ENCODE measurements around the gene SSH3. TPM values are rescaled to one million over a fixed set of nuclear protein-coding genes. Genes with fewer than 3 reads are reported as not detected.

The SSH3 gene
- total RNA-seq, 1 experiment from 2014 or later, result 38.0 TPM

DNA sequence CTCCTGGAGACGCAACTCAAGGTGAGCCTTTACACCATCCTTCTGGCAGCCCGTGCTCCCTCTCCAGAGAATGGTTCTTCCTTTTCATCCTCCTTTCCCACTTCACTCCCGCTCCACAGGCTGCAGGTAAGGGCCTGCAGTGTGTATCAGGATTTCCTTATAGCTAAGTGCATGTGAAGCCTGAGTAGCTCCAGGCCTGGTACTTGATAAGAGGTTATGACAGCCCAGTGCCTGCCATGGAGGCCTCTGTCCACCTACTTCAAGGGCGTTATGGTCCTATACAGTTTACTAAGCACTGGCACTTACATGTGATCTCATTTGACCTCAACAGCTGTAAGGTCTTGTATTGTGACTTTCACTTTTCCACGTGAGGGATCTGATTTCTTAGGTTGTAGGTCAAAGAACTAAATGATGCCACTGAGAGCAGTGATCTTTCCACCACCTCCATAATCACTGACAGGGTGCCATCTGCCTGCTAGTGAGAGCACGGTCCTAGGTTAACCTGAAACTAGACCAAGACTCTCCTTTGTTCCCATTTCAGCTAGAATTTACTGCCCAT is 18.1 kb downstream of the SSH3 start:
- no peaks in the 10 kb centered on the region for H3K27me3 Mint-ChIP-seq (ENCODE audit: insufficient read depth, unreplicated experiment)
- no peaks in the 10 kb centered on the region for H3K9me3 Mint-ChIP-seq (ENCODE audit: unreplicated experiment)
- ChIA-PET POLR2A (interaction anchor here (0.6 to 2.2 kb wide), 4 partner anchors 9 to 81 kb away, joined by 3 to 11 read pairs (median 4); partner anchors contain the start of gene POLD4), CTCF (interaction anchor here (0.6 to 6.9 kb wide), 7 partner anchors 17 to 61 kb away, joined by 3 to 104 read pairs (median 15); no protein-coding TSS in a partner anchor)
- H3K27ac Mint-ChIP-seq (ENCODE audit: low read depth, unreplicated experiment), result no peak overlapping the region
- intact Hi-C loops (cut with micrococcal nuclease), result no loop called here
- no peak overlapping the region for H3K4me3 Mint-ChIP-seq (ENCODE audit: unreplicated experiment)
- no peak for DNase-seq (ENCODE audit: unreplicated experiment)
- H3K4me1 Mint-ChIP-seq (ENCODE audit: insufficient read depth, unreplicated experiment), result peaks cover 11% of the 10 kb centered on the region
- BruUV-seq (replicated peaks), result no TSS peak
- peaks cover 19% of the 10 kb centered on the region for H3K36me3 Mint-ChIP-seq (ENCODE audit: insufficient read depth, unreplicated experiment)
- TF ChIP-seq, protein P1, sequence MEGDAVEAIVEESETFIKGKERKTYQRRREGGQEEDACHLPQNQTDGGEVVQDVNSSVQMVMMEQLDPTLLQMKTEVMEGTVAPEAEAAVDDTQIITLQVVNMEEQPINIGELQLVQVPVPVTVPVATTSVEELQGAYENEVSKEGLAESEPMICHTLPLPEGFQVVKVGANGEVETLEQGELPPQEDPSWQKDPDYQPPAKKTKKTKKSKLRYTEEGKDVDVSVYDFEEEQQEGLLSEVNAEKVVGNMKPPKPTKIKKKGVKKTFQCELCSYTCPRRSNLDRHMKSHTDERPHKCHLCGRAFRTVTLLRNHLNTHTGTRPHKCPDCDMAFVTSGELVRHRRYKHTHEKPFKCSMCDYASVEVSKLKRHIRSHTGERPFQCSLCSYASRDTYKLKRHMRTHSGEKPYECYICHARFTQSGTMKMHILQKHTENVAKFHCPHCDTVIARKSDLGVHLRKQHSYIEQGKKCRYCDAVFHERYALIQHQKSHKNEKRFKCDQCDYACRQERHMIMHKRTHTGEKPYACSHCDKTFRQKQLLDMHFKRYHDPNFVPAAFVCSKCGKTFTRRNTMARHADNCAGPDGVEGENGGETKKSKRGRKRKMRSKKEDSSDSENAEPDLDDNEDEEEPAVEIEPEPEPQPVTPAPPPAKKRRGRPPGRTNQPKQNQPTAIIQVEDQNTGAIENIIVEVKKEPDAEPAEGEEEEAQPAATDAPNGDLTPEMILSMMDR (IDR thresholded peaks at IDR 0.05; ENCODE audit: unreplicated experiment), result no peak

DNA sequence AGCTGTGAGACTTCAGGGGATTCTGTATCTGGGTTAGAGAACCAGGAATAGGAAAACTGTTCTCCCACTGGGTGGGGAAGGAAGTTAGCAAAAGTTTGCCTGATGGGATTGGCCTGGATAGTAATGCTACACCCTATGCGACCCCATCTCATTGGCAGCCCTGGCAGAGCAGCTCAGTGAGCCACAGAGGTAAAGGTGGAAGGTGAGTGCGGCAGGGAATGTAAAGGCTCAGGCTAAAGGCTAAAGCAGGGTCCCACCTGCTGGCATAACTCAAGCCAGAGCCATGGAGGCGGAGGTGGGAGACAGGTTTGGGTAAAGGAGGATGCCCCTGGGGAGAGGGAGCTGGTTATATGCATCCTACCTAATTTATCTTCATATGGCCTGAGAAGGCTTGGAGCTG is 18.7 kb downstream of the SSH3 start:
- TF ChIP-seq, protein P1 (IDR thresholded peaks at IDR 0.05; ENCODE audit: unreplicated experiment), result no peak
- H3K4me3 Mint-ChIP-seq (ENCODE audit: unreplicated experiment), result no peak overlapping the region
- H3K27me3 Mint-ChIP-seq (ENCODE audit: insufficient read depth, unreplicated experiment), result no peaks in the 10 kb centered on the region
- H3K4me1 Mint-ChIP-seq (ENCODE audit: insufficient read depth, unreplicated experiment), result peaks cover 11% of the 10 kb centered on the region
- no peaks in the 10 kb centered on the region for H3K9me3 Mint-ChIP-seq (ENCODE audit: unreplicated experiment)
- intact Hi-C loops (cut with micrococcal nuclease), result no loop called here
- ChIA-PET CTCF (interaction anchor here (0.6 to 6.9 kb wide), 9 partner anchors 13 to 146 kb away, joined by 3 to 104 read pairs (median 3); no protein-coding TSS in a partner anchor), POLR2A (interaction anchor here (0.6 to 2.2 kb wide), 5 partner anchors 8 to 57 kb away, joined by 3 to 11 read pairs (median 3); partner anchors contain the start of gene POLD4)
- no peak for DNase-seq (ENCODE audit: unreplicated experiment)
- H3K27ac Mint-ChIP-seq (ENCODE audit: low read depth, unreplicated experiment), result no peak overlapping the region
- BruUV-seq (replicated peaks), result no TSS peak
- peaks cover 19% of the 10 kb centered on the region for H3K36me3 Mint-ChIP-seq (ENCODE audit: insufficient read depth, unreplicated experiment)

DNA sequence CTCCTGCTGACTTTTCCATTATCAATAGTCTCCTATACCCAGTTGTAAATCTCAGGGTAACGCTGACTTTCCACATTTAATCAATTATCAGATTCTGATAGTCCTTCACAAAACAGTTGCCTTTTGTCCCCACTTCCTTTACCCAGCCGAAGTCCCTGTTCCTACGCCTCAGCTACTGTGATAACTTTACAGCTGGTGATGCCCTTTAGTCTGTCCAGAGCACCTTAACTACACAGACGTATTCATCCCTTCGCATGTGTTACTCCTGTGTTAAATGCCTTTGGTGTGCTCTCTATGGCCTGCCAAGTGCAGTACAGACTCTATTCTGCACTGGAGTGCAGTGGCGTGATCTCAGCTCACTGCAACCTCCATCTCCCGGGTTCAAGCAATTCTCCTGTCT is 20.2 kb downstream of the SSH3 start:
- POLR2A ChIA-PET, result interaction anchor here (1.0 kb wide), 1 partner anchor 23 kb away, joined by 4 read pairs; no protein-coding TSS in a partner anchor

DNA sequence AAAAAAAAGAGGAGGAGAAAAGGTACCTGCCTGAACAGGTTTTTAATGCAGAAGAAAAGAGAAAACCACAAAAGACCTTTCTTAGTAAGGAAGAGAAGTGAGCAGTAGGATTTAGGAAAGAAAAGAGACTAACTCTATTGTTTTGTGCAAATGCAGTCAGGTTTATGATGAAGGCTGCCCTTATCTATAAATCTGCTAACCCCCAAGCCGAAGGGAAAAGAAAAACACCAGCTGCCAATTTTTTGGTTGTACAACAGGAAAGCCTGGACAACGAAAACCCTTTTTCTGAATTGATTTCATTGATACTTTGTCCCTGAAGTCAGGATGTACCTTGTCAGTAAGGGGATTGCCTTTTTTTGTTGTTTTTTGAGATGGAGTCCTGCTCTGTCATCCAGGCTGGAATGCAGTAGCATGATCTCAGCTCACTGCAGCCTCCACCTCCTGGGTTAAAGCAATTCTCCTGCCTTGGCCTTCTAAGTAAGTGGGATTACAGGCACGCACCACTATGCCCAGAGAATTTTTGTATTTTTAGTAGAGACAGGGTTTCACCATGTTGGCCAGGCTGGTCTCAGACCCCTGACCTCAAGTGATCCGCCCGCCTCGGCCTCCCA is 28.9 kb downstream of the SSH3 start:
- H3K9me3 Mint-ChIP-seq (ENCODE audit: unreplicated experiment), result no peaks in the 10 kb centered on the region
- H3K4me1 Mint-ChIP-seq (ENCODE audit: insufficient read depth, unreplicated experiment), result peaks cover 3% of the 10 kb centered on the region
- ChIA-PET POLR2A (no interaction called here), CTCF (interaction anchor here (0.6 to 2.2 kb wide), 3 partner anchors 13 to 50 kb away, joined by 3 to 9 read pairs (median 7); no protein-coding TSS in a partner anchor)
- no peak overlapping the region for H3K27ac Mint-ChIP-seq (ENCODE audit: low read depth, unreplicated experiment)
- H3K4me3 Mint-ChIP-seq (ENCODE audit: unreplicated experiment), result no peak overlapping the region
- TF ChIP-seq, protein P1 (IDR thresholded peaks at IDR 0.05; ENCODE audit: unreplicated experiment), result no peak
- H3K36me3 Mint-ChIP-seq (ENCODE audit: insufficient read depth, unreplicated experiment), result peaks cover 15% of the 10 kb centered on the region
- DNase-seq (ENCODE audit: unreplicated experiment), result no peak
- intact Hi-C loops (cut with micrococcal nuclease), result no loop called here
- BruUV-seq (replicated peaks), result no TSS peak
- H3K27me3 Mint-ChIP-seq (ENCODE audit: insufficient read depth, unreplicated experiment), result no peaks in the 10 kb centered on the region

More for the DNA sequence above, 20.2 kb downstream of the SSH3 start:
- H3K36me3 Mint-ChIP-seq (ENCODE audit: insufficient read depth, unreplicated experiment), result peaks cover 13% of the 10 kb centered on the region
- CTCF ChIA-PET, result interaction anchor here (0.6 to 6.9 kb wide), 11 partner anchors 18 to 721 kb away, joined by 3 to 104 read pairs (median 3); no protein-coding TSS in a partner anchor
- no peaks in the 10 kb centered on the region for H3K9me3 Mint-ChIP-seq (ENCODE audit: unreplicated experiment)
- TF ChIP-seq, protein P1 (IDR thresholded peaks at IDR 0.05; ENCODE audit: unreplicated experiment), result no peak
- H3K4me3 Mint-ChIP-seq (ENCODE audit: unreplicated experiment), result no peak overlapping the region
- no peak for DNase-seq (ENCODE audit: unreplicated experiment)
- no peak overlapping the region for H3K27ac Mint-ChIP-seq (ENCODE audit: low read depth, unreplicated experiment)
- no TSS peak for BruUV-seq (replicated peaks)
- peaks cover 7% of the 10 kb centered on the region for H3K4me1 Mint-ChIP-seq (ENCODE audit: insufficient read depth, unreplicated experiment)
- H3K27me3 Mint-ChIP-seq (ENCODE audit: insufficient read depth, unreplicated experiment), result no peaks in the 10 kb centered on the region
- intact Hi-C loops (cut with micrococcal nuclease), result no loop called here

Measured in MCF 10A (cell line).